HG03565 (cell line): ENCODE measurements around the gene ATIC.
"Not testable (repeated sequence)": the region's sequence is repeated elsewhere in the genome, so short reads cannot be mapped to it uniquely, and the experiment has no call there.

Experiments used
- ATAC-seq: cut with Tn5 transposase; IDR thresholded peaks from one replicate; pipeline ENCODE4 v1.9.1; 2021; ENCODE audit warnings: mild to moderate bottlenecking, moderate library complexity; ENCODE audit not compliant: unreplicated experiment

ATIC gene

GRCh38 chr2:215360059-215360458 is 48.2 kb downstream of the ATIC start:
- not testable (repeated sequence) for ATAC-seq

GRCh38 chr2:215360596-215360995 is 48.7 kb downstream of the ATIC start:
- no peak for ATAC-seq

GRCh38 chr2:215361211-215361875 is 49.5 kb downstream of the ATIC start:
- no peak for ATAC-seq

- ATAC-seq, result no peak
Observed at GRCh38 chr2:215361876-215362561, 50.2 kb downstream of the ATIC start.

- no peak for ATAC-seq
Observed at GRCh38 chr2:215362562-215362904, 50.7 kb downstream of the ATIC start.

GRCh38 chr2:215363039-215363438 is 51.2 kb downstream of the ATIC start:
- no peak for ATAC-seq

GRCh38 chr2:215363461-215364156 is 51.8 kb downstream of the ATIC start:
- no peak for ATAC-seq

GRCh38 chr2:215364157-215365155 is 52.6 kb downstream of the ATIC start:
- ATAC-seq, result no peak

GRCh38 chr2:215365184-215365658 is 53.4 kb downstream of the ATIC start:
- ATAC-seq, result no peak

GRCh38 chr2:215366440-215367032 is 54.7 kb downstream of the ATIC start:
- no peak for ATAC-seq

GRCh38 chr2:215367662-215368492 is 56.0 kb downstream of the ATIC start:
- ATAC-seq, result no peak

GRCh38 chr2:215368493-215368809 is 56.6 kb downstream of the ATIC start:
- no peak for ATAC-seq

GRCh38 chr2:215369181-215369760 is 57.4 kb downstream of the ATIC start:
- ATAC-seq, result no peak

GRCh38 chr2:215370112-215370965 is 58.5 kb downstream of the ATIC start:
- ATAC-seq, result no peak

- no peak for ATAC-seq
Observed at GRCh38 chr2:215371915-215372897, 60.3 kb downstream of the ATIC start.

- ATAC-seq, result no peak
Observed at GRCh38 chr2:215372968-215373649, 61.2 kb downstream of the ATIC start.

GRCh38 chr2:215374002-215374401 is 62.1 kb downstream of the ATIC start:
- no peak for ATAC-seq
